GM18526 (cell line): Measurements from ENCODE around the gene ZNF775.

Experiments
- POLR2A ChIP-seq: IDR thresholded peaks from 3 replicates; pipeline ENCODE4 v1.6.1; 2011; ENCODE audit not compliant: insufficient read length; ENCODE audit errors: extremely low read depth

Gene ZNF775

GRCh38 chr7:150360363-150361058, 18.6 kb upstream of the ZNF775 start:
- no peak for TF ChIP-seq POLR2A

DNA sequence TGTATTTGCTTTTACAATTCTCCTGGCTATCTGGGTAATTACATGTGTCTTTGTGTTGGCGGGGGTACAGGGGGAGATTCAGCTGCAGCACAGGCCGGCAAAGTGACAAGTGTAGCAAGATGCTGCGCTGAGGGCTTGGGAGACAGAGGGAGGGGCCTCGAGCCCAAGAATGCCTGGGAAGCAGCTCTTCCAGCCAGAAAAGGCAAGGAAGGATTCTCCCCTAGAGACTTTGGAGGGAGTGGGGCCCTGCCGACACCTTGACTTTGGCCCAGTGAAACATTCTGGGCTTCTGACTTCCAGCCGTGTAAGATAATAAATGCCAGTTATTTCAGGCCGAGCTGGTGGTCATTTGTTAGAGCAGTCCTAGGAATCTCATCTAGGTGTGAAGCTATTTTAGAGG, 17.7 kb upstream of the ZNF775 start:
- TF ChIP-seq POLR2A: no peak

DNA sequence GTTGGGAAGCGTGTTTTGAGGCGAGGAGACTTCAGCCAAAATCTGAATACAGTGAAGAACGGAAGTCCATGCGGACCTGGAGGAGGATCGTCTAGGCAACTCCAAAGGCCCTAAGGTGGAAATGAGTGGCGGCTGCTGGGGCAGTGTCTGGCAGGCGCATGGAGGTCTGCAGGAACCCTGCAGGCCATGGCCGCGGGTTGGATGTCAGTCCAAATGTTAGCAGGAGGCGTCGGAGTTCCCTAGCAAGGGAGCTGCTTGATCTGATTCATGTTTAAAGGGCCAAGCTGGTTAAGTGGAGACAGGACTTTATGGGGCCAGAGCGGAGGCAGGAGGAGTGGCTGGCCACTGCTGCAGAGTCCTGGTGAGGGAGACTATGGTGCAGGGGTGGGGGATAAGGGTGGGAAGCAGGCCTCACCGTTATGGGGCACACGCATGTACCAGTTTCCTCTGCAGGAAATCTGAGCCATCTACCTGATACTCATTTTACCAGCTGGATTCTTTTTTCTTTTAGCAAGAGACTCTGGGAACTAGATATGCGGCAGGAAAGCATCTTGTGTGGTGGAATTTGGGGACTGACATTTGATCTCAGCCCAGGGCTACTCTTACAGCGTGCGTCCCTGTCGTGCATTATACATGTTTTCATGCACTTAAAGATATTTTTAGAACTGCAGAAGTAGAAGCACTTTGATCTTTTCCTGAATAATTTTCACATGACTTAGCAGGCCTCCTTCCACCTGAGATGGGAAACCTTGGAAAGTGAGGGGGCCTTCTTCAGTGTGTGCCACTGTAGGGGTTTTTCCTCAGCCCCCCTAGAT, 17.1 kb upstream of the ZNF775 start:
- TF ChIP-seq POLR2A: no peak

- no peak for TF ChIP-seq POLR2A
Observed at GRCh38 chr7:150363370-150363769, 15.8 kb upstream of the ZNF775 start.

GRCh38 chr7:150363872-150364271, 15.3 kb upstream of the ZNF775 start:
- TF ChIP-seq POLR2A: no peak

- no peak for TF ChIP-seq POLR2A
Observed at GRCh38 chr7:150365194-150365593, 13.9 kb upstream of the ZNF775 start.

- TF ChIP-seq POLR2A: no peak
Observed at GRCh38 chr7:150365673-150366398, 13.3 kb upstream of the ZNF775 start.

- peak; percentile 13 for TF ChIP-seq POLR2A
Observed at GRCh38 chr7:150367677-150368095, 11.4 kb upstream of the ZNF775 start.

- peak; percentile 67 for TF ChIP-seq POLR2A
Observed at GRCh38 chr7:150368096-150368883, 10.8 kb upstream of the ZNF775 start, which contains the start of gene REPIN1. Gene REPIN1 (plus strand): TSS chr7:150368822. CDS start chr7:150369712, 890 bp downstream.

- TF ChIP-seq POLR2A: peak; percentile 47
Observed at GRCh38 chr7:150368884-150369747, 10.0 kb upstream of the ZNF775 start.

DNA sequence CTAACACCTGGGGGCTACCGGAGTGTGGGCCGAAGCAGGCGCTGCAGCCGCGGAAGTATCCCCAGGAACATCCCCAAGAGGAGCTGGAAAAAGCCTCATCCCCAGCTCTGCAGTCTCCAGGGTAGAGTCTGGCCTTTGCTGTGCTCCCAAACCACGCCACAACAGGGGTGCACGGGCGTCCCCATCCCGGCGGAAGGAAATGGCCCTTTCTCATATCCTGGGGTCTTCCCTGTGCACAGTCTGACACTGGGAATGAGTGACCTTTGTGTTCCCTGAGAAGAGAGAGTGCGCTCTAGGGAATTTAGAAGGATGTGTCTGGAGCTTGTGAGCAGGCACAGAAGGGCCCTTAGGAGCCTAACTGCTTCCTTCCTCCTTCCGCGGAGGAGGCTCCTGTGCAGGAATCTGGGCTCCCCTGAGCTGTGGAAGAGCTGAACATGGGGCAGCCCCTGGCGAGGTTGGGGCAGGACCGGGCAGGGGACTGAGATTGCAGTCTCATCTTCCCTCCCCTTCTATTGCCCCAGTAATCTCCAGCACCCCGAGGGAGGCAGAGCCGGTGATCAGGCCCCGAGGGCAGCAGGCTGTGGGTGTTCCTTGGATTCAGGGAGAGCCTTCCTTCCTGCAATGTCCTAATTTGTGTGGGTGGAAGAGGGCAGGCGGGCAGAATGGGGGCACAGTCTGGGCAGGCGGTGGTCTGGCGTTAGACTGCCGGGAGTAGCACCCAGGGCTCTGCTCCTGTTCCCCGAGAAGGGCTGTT, 9.2 kb upstream of the ZNF775 start:
- TF ChIP-seq POLR2A: no peak

DNA sequence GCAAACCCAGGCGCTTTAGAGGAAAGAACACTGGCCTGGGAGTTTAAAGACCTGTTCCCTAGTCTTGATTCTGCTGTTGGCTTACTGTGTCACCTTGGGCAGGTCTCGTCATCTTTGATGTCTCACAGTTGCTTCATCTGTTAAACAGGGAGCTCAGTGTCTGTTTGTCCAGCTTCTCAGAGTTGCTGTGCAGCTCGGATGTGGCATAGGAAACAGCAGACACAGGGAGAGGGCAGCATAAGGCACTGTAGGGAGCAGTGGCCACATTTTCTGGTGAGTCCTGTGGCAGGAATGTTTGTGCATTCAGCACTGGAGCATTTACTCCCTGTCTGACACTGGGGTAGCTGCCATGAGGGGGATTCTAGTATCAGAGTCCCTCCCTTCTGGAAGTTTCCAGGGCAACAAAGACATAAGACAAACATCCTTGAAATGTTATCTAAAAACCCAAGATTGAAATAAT, 8.5 kb upstream of the ZNF775 start:
- TF ChIP-seq POLR2A: no peak
